HepG2 (cell line): ENCODE measurements around the gene PSMC3IP. TPM values are rescaled to one million over a fixed set of nuclear protein-coding genes. Genes with fewer than 3 reads are reported as not detected.

ENCODE experiments used
- AGO1 ChIP-seq: fragments of 200-400 bp; formaldehyde crosslinking; IDR thresholded peaks from 2 replicates; pipeline ENCODE4 v1.6.1; 2017; ENCODE audit warnings: mild to moderate bottlenecking, low read depth, low read length, moderate library complexity; ENCODE audit not compliant: poor library complexity, severe bottlenecking
- ATF2 ChIP-seq: sonication (generic); formaldehyde crosslinking; IDR thresholded peaks from 2 replicates; pipeline ENCODE4 v1.4.0; 2020; ENCODE audit warnings: missing genetic modification reagents
- CBX1 ChIP-seq: IDR thresholded peaks from one replicate; pipeline ENCODE4 v1.6.1; 2016; ENCODE audit warnings: antibody characterized with exemption, low read depth
- CTCF ChIP-seq: sonication (generic); formaldehyde crosslinking; IDR thresholded peaks from 2 replicates; pipeline ENCODE4 v1.5.0; 2020; ENCODE audit warnings: mild to moderate bottlenecking, missing genetic modification reagents, moderate library complexity
- DZIP1 ChIP-seq: sonication (generic); formaldehyde crosslinking; IDR thresholded peaks from 2 replicates; pipeline ENCODE4 v1.5.0; 2020; ENCODE audit warnings: mild to moderate bottlenecking, missing genetic modification reagents
- FOXA1 ChIP-seq, 2 experiments: fragments of 450-650 bp in 1 of 2; sonication (generic) in 1 of 2; formaldehyde crosslinking in 1 of 2; IDR thresholded peaks; 2 replicates each; pipeline versions ENCODE4 v1.4.0 to v1.6.1; 2016 to 2020; ENCODE audit warnings: missing genetic modification reagents in 1 of 2
- GABPA ChIP-seq, 2 experiments: IDR thresholded peaks; 2 replicates each; pipeline ENCODE4 v1.6.1; 2011 to 2016; ENCODE audit warnings: low read depth in 2 of 2, low read length in 1 of 2, missing biosample characterization in 1 of 2, missing genetic modification characterization in 1 of 2
- HNF1B ChIP-seq: sonication (generic); formaldehyde crosslinking; IDR thresholded peaks from 2 replicates; pipeline ENCODE4 v1.5.1; 2020; ENCODE audit warnings: mild to moderate bottlenecking, moderate library complexity, missing genetic modification reagents
- MTF1 ChIP-seq: sonication (generic); formaldehyde crosslinking; IDR thresholded peaks from 2 replicates; pipeline ENCODE4 v1.5.0; 2020; ENCODE audit warnings: missing genetic modification reagents
- NFYC ChIP-seq: IDR thresholded peaks from 2 replicates; pipeline ENCODE4 v1.6.1; 2016; ENCODE audit warnings: missing genetic modification reagents, missing compliant biosample characterization
- NKX3-1 ChIP-seq: sonication (generic); formaldehyde crosslinking; IDR thresholded peaks from 2 replicates; pipeline ENCODE4 v1.5.0; 2020; ENCODE audit warnings: missing genetic modification reagents
- PHF5A ChIP-seq: IDR thresholded peaks from one replicate; pipeline ENCODE4 v1.6.1; 2018; ENCODE audit warnings: low read depth, missing genetic modification reagents; ENCODE audit not compliant: unreplicated experiment
- RARA ChIP-seq: IDR thresholded peaks from 2 replicates; pipeline ENCODE4 v1.6.1; 2016; ENCODE audit warnings: missing genetic modification reagents, missing compliant biosample characterization
- SNAI1 ChIP-seq: sonication (generic); formaldehyde crosslinking; IDR thresholded peaks from 2 replicates; pipeline ENCODE4 v1.5.0; 2020; ENCODE audit warnings: mild to moderate bottlenecking, missing genetic modification reagents, borderline replicate concordance
- ZNF337 ChIP-seq: sonication (generic); formaldehyde crosslinking; IDR thresholded peaks from 2 replicates; pipeline ENCODE4 v1.5.1; 2020; ENCODE audit warnings: missing genetic modification reagents, low read depth, mild to moderate bottlenecking, borderline replicate concordance
- ZSCAN25 ChIP-seq: sonication (generic); formaldehyde crosslinking; IDR thresholded peaks from 2 replicates; pipeline ENCODE4 v1.8.0; 2022; ENCODE audit warnings: mild to moderate bottlenecking, missing genetic modification reagents
- polyA plus RNA-seq, 8 experiments: library from polyadenylated mRNA; depleted of rRNA in 3 of 8; stranded (reverse) in 7 of 8; unstranded in 1 of 8; fragments of >200 nt; fragmentation: Illumina TruSeq in 4 of 8; extraction: Trizol in 4 of 8; gene quantifications; 2 replicates each; pipeline versions ENCODE4 v1.2.1 to v1.2.3, GENCODE V29; 2011 to 2016; ENCODE audit warnings: low read depth in 4 of 8, missing spikeins in 1 of 8, mixed read lengths in 1 of 8; ENCODE audit not compliant: insufficient read depth in 1 of 8
- total RNA-seq, 5 experiments: library from RNA; depleted of rRNA; stranded (reverse); fragments of >200 nt; fragmentation: Illumina TruSeq; extraction: Trizol; gene quantifications; 2 replicates each; pipeline ENCODE4 v1.2.3, GENCODE V29; 2016; ENCODE audit warnings: low read depth in 1 of 5
- TF ChIP-seq, protein P1 (sequence below): sonication (generic); formaldehyde crosslinking; IDR thresholded peaks from 2 replicates; pipeline ENCODE4 v1.8.1; 2023; ENCODE audit warnings: mild to moderate bottlenecking, missing genetic modification reagents
- TF ChIP-seq, protein P2 (sequence below): IDR thresholded peaks from 2 replicates; pipeline ENCODE4 v1.6.1; 2016; ENCODE audit warnings: missing compliant biosample characterization, missing genetic modification reagents, borderline replicate concordance

The PSMC3IP gene
- total and polyA plus RNA-seq, 2 of the 13 experiments (the other 11 are each of a cell fraction or from before 2014, with no cell fraction given), result 6.5 to 22.4 TPM

DNA sequence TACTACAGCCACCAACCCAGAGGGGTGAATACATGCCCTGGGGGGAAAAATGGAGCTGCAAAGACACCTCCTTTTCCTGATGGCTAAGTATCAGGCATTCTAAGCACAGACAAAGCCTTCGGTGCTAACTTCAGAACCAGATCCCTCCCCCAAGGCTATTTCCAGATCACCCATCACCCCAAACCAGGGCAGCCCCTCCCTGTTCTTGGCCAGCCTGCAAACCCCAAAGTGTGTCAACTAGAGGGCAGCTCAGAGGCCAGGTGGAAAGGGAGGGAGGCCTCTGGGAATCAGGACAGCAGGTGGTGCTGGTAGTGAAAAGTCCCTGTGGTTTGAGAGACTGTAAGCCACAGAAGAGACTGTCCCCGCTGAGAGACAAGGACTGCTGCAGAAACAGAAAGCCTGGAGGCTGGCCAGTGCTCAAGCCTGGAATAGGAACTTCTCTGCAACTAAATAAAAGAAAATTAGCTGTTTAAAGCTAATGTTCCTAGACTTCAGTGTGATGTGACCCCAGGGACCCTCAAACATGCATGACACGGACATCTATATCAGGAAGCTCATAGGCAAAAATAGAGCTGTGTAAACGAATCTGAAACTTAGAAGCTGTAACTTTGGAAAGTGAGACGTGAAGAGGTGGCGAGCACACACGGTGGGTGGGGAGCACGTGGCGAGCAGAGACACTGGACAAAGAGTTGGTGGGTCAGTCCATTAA lies 41.1 kb upstream of the PSMC3IP start (continued):
- TF ChIP-seq SNAI1 (CRISPR knock-in tag), result no peak
- peak; percentile 90 for TF ChIP-seq CTCF (CRISPR knock-in tag)
- 0 out of 2 replicates have a peak, but pooled peaks have one; percentile 50 for TF ChIP-seq ZSCAN25 (CRISPR knock-in tag)
- no peak for TF ChIP-seq MTF1 (CRISPR knock-in tag)
- TF ChIP-seq FOXA1 (IDR thresholded peaks at IDR 0.05), result no peak
- TF ChIP-seq FOXA1 (CRISPR knock-in tag; IDR thresholded peaks at IDR 0.05), result 0 out of 2 replicates have a peak, but pooled peaks have one; percentile 6
- TF ChIP-seq DZIP1, result no peak
- TF ChIP-seq AGO1, result no peak
- peak; percentile 51 for TF ChIP-seq NFYC (CRISPR knock-in tag)
- TF ChIP-seq, protein P1, sequence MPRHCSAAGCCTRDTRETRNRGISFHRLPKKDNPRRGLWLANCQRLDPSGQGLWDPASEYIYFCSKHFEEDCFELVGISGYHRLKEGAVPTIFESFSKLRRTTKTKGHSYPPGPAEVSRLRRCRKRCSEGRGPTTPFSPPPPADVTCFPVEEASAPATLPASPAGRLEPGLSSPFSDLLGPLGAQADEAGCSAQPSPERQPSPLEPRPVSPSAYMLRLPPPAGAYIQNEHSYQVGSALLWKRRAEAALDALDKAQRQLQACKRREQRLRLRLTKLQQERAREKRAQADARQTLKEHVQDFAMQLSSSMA, result peak; percentile 44; the same call in 1 of the 2 replicates
- no peak for TF ChIP-seq GABPA (IDR thresholded peaks at IDR 0.05; ENCODE audit: low read depth, low read length)
- 0 out of 2 replicates have a peak, but pooled peaks have one; percentile 31 for TF ChIP-seq GABPA (CRISPR knock-in tag; IDR thresholded peaks at IDR 0.05; ENCODE audit: low read depth)
- TF ChIP-seq NKX3-1 (CRISPR knock-in tag), result no peak
- TF ChIP-seq RARA (CRISPR knock-in tag), result peak; percentile 57
- peak; percentile 48 for TF ChIP-seq CBX1
- TF ChIP-seq HNF1B, result peak; percentile 69; the same call in 1 of the 2 replicates
- TF ChIP-seq, protein P2, sequence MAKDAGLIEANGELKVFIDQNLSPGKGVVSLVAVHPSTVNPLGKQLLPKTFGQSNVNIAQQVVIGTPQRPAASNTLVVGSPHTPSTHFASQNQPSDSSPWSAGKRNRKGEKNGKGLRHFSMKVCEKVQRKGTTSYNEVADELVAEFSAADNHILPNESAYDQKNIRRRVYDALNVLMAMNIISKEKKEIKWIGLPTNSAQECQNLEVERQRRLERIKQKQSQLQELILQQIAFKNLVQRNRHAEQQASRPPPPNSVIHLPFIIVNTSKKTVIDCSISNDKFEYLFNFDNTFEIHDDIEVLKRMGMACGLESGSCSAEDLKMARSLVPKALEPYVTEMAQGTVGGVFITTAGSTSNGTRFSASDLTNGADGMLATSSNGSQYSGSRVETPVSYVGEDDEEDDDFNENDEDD (CRISPR knock-in tag), result peak; percentile 74; the same call in 1 of the 2 replicates
- TF ChIP-seq PHF5A, result peak; percentile 76
- peak; percentile 23; the same call in 1 of the 2 replicates for TF ChIP-seq ATF2 (CRISPR knock-in tag)
- TF ChIP-seq ZNF337, result no peak
